H1 (cell line): Measurements from ENCODE around the gene DDOST. TPM values are rescaled to one million over a fixed set of nuclear protein-coding genes. Genes with fewer than 3 reads are reported as not detected.

Experiments used
- BCL11A ChIP-seq, 2 experiments: IDR thresholded peaks; one replicate each; pipeline ENCODE4 v1.6.1; 2011; ENCODE audit warnings: low read depth in 2 of 2, low read length in 2 of 2, mild to moderate bottlenecking in 2 of 2
- CHD1 ChIP-seq: IDR thresholded peaks from 2 replicates; pipeline ENCODE4 v1.6.1; 2012; ENCODE audit warnings: low read depth, low read length, improper control_type of control experiment
- CHD2 ChIP-seq: IDR thresholded peaks from 2 replicates; pipeline ENCODE4 v1.6.1; 2012; ENCODE audit warnings: low read length, improper control_type of control experiment
- EZH2 ChIP-seq: fragments of 200-600 bp; sonication (generic); IDR thresholded peaks from 2 replicates; pipeline ENCODE4 v1.7.1; 2012; ENCODE audit warnings: low read depth, mild to moderate bottlenecking, moderate library complexity, low read length, inconsistent platforms; ENCODE audit not compliant: severe bottlenecking
- KDM5A ChIP-seq: fragments of 200-600 bp; IDR thresholded peaks from 2 replicates; pipeline ENCODE4 v1.7.1; 2012; ENCODE audit warnings: mild to moderate bottlenecking, low read length, inconsistent platforms, mixed read lengths
- MAFK ChIP-seq: IDR thresholded peaks from 2 replicates; pipeline ENCODE4 v1.6.1; 2012; ENCODE audit warnings: low read depth, mild to moderate bottlenecking, improper control_type of control experiment, low read length
- NANOG ChIP-seq: IDR thresholded peaks from 2 replicates; pipeline ENCODE4 v1.6.1; 2011; ENCODE audit warnings: low read length, low read depth, mild to moderate bottlenecking, inconsistent platforms; ENCODE audit not compliant: insufficient read depth, poor library complexity, severe bottlenecking
- RFX5 ChIP-seq: IDR thresholded peaks from 2 replicates; pipeline ENCODE4 v1.6.1; 2011; ENCODE audit warnings: low read depth, low read length, improper control_type of control experiment, borderline replicate concordance
- SIX5 ChIP-seq: IDR thresholded peaks from 2 replicates; pipeline ENCODE4 v1.6.1; 2011; ENCODE audit warnings: mild to moderate bottlenecking, low read depth, low read length
- SP2 ChIP-seq: IDR thresholded peaks from 2 replicates; pipeline ENCODE4 v1.6.1; 2012; ENCODE audit warnings: mild to moderate bottlenecking, low read length, inconsistent platforms
- TEAD4 ChIP-seq: IDR thresholded peaks from 2 replicates; pipeline ENCODE4 v1.6.1; 2012; ENCODE audit warnings: low read depth, low read length, inconsistent platforms, mixed read lengths
- polyA plus RNA-seq, 7 experiments: library from polyadenylated mRNA; depleted of rRNA in 3 of 7; stranded (reverse) in 5 of 7; unstranded in 2 of 7; fragments of >200 nt in 5 of 7; fragments of 200-250 nt in 2 of 7; gene quantifications; 1 replicate in 5 of 7; 2 replicates in 1 of 7; 4 replicates in 1 of 7; pipeline versions ENCODE4 v1.2.1 to v1.2.3, GENCODE V29; 2011 to 2013; ENCODE audit warnings: missing spikeins in 2 of 7, mixed read lengths in 2 of 7
- total RNA-seq: library from RNA; stranded (reverse); fragmentation: NEBNext Ultra II Directional; extraction: Animal tissue kit (Norgen Biotek cat#: 25700); gene quantifications from 2 replicates; pipeline ENCODE4 v1.2.1, GENCODE V29; 2021
- TF ChIP-seq, protein P1 (sequence below): fragments of 300-600 bp; sonication (generic); IDR thresholded peaks from 2 replicates; pipeline ENCODE4 v1.7.1; 2012; ENCODE audit warnings: low read length, moderate library complexity, mild to moderate bottlenecking, inconsistent platforms; ENCODE audit not compliant: insufficient replicate concordance

Gene DDOST
- total and polyA plus RNA-seq, 2 of the 8 experiments (the other 6 are each of a cell fraction or from before 2014, with no cell fraction given): 253 to 336 TPM

DNA sequence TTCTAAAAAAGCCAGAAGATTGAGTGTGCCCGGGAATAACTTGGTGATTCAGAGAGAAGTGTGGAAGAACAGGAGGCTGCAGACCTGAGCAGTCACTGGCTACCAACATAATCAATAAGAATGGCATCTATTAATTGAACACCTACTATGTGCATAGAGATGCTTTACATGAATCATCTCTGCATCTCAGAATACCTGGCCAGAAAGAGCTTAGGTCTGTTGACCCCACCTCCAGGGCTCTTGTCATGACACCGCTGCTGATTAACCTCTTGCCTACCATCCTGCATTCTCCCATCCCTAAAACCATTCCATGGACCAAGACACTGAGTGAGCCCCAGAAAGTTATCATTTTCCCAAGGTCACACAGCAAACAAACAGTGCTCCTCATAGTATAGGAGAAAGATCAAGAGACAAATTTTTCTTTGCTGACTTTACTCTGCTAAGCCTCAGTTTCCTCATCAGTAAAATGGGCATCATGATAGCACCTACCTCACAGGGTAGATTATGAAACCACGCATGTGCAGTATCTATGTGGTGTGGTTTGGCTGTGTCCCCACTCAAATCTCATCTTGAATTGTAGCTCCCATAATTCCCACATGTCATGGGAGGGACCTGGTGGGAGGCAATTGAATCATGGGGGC, 44.2 kb downstream of the DDOST start (continued):
- TF ChIP-seq, protein P1, sequence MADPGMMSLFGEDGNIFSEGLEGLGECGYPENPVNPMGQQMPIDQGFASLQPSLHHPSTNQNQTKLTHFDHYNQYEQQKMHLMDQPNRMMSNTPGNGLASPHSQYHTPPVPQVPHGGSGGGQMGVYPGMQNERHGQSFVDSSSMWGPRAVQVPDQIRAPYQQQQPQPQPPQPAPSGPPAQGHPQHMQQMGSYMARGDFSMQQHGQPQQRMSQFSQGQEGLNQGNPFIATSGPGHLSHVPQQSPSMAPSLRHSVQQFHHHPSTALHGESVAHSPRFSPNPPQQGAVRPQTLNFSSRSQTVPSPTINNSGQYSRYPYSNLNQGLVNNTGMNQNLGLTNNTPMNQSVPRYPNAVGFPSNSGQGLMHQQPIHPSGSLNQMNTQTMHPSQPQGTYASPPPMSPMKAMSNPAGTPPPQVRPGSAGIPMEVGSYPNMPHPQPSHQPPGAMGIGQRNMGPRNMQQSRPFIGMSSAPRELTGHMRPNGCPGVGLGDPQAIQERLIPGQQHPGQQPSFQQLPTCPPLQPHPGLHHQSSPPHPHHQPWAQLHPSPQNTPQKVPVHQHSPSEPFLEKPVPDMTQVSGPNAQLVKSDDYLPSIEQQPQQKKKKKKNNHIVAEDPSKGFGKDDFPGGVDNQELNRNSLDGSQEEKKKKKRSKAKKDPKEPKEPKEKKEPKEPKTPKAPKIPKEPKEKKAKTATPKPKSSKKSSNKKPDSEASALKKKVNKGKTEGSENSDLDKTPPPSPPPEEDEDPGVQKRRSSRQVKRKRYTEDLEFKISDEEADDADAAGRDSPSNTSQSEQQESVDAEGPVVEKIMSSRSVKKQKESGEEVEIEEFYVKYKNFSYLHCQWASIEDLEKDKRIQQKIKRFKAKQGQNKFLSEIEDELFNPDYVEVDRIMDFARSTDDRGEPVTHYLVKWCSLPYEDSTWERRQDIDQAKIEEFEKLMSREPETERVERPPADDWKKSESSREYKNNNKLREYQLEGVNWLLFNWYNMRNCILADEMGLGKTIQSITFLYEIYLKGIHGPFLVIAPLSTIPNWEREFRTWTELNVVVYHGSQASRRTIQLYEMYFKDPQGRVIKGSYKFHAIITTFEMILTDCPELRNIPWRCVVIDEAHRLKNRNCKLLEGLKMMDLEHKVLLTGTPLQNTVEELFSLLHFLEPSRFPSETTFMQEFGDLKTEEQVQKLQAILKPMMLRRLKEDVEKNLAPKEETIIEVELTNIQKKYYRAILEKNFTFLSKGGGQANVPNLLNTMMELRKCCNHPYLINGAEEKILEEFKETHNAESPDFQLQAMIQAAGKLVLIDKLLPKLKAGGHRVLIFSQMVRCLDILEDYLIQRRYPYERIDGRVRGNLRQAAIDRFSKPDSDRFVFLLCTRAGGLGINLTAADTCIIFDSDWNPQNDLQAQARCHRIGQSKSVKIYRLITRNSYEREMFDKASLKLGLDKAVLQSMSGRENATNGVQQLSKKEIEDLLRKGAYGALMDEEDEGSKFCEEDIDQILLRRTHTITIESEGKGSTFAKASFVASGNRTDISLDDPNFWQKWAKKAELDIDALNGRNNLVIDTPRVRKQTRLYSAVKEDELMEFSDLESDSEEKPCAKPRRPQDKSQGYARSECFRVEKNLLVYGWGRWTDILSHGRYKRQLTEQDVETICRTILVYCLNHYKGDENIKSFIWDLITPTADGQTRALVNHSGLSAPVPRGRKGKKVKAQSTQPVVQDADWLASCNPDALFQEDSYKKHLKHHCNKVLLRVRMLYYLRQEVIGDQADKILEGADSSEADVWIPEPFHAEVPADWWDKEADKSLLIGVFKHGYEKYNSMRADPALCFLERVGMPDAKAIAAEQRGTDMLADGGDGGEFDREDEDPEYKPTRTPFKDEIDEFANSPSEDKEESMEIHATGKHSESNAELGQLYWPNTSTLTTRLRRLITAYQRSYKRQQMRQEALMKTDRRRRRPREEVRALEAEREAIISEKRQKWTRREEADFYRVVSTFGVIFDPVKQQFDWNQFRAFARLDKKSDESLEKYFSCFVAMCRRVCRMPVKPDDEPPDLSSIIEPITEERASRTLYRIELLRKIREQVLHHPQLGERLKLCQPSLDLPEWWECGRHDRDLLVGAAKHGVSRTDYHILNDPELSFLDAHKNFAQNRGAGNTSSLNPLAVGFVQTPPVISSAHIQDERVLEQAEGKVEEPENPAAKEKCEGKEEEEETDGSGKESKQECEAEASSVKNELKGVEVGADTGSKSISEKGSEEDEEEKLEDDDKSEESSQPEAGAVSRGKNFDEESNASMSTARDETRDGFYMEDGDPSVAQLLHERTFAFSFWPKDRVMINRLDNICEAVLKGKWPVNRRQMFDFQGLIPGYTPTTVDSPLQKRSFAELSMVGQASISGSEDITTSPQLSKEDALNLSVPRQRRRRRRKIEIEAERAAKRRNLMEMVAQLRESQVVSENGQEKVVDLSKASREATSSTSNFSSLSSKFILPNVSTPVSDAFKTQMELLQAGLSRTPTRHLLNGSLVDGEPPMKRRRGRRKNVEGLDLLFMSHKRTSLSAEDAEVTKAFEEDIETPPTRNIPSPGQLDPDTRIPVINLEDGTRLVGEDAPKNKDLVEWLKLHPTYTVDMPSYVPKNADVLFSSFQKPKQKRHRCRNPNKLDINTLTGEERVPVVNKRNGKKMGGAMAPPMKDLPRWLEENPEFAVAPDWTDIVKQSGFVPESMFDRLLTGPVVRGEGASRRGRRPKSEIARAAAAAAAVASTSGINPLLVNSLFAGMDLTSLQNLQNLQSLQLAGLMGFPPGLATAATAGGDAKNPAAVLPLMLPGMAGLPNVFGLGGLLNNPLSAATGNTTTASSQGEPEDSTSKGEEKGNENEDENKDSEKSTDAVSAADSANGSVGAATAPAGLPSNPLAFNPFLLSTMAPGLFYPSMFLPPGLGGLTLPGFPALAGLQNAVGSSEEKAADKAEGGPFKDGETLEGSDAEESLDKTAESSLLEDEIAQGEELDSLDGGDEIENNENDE: no peak
- no peak for TF ChIP-seq TEAD4
- no peak for TF ChIP-seq SIX5
- TF ChIP-seq EZH2: no peak
- TF ChIP-seq RFX5: no peak
- no peak for TF ChIP-seq CHD2
- no peak for TF ChIP-seq SP2
- TF ChIP-seq KDM5A: no peak
- no peak for TF ChIP-seq NANOG
- no peak for TF ChIP-seq MAFK
- no peak for TF ChIP-seq CHD1
- TF ChIP-seq BCL11A (IDR thresholded peaks at IDR 0.05; ENCODE audit: low read depth in 2 of 2, low read length in 2 of 2): no peak
